Thoracic aorta (tissue), 2 donors: ENCODE results near the gene PREX1. TPM values are rescaled to one million over a fixed set of nuclear protein-coding genes. Genes with fewer than 3 reads are reported as not detected.

Source experiments
- ATAC-seq: fragments of 150-250 bp; one replicate; pipeline ENCODE4 v1.8.0; 2017; ENCODE audit warnings: low read depth; ENCODE audit not compliant: insufficient number of reproducible peaks, low FRiP score
- DNase-seq: peaks from one replicate; pipeline ENCODE4 v3.0.0-alpha.2; 2020; ENCODE audit warnings: low spot score
- H3K27ac ChIP-seq, 2 donors: fragments of 200-600 bp; sonication (generic); 1 replicate in 1 of 2; 2 replicates in 1 of 2; pipeline ENCODE4 v1.5.1; 2016; ENCODE audit warnings: mild to moderate bottlenecking in 2 of 2, moderate library complexity in 2 of 2
- H3K27me3 ChIP-seq: fragments of 200-600 bp; sonication (generic); replicated peaks from 2 replicates; pipeline ENCODE4 v1.6.0; 2016; ENCODE audit warnings: mild to moderate bottlenecking; ENCODE audit not compliant: insufficient read depth
- H3K36me3 ChIP-seq: fragments of 200-600 bp; sonication (generic); one replicate; pipeline ENCODE4 v1.5.1; 2016
- H3K4me1 ChIP-seq, 2 donors: fragments of 200-600 bp; sonication (generic); 1 replicate in 1 of 2; 2 replicates in 1 of 2; pipeline versions ENCODE4 v1.5.1 to v1.6.0; 2016; ENCODE audit warnings: low read depth in 2 of 2, mild to moderate bottlenecking in 1 of 2; ENCODE audit not compliant: control insufficient read depth in 1 of 2
- H3K4me3 ChIP-seq: fragments of 200-600 bp; sonication (generic); 2 replicates; pipeline ENCODE4 v1.5.1; 2016; ENCODE audit warnings: mild to moderate bottlenecking
- H3K9me3 ChIP-seq: fragments of 200-600 bp; sonication (generic); 2 replicates; pipeline ENCODE4 v1.5.1; 2016
- total RNA-seq, 2 donors: library from RNA; depleted of rRNA; stranded (reverse); fragments of >200 nt; gene quantifications; one replicate each; pipeline versions ENCODE4 v1.1.0 to v1.2.3, GENCODE V29; 2016
- TF ChIP-seq, protein P1 (sequence below): fragments of 200-600 bp; sonication (generic); IDR thresholded peaks from one replicate; pipeline ENCODE4 v1.5.1; 2019; ENCODE audit warnings: antibody characterized with exemption

PREX1 gene
- total RNA-seq, 2 donors from 2014 or later = 94.6 to 101 TPM

DNA sequence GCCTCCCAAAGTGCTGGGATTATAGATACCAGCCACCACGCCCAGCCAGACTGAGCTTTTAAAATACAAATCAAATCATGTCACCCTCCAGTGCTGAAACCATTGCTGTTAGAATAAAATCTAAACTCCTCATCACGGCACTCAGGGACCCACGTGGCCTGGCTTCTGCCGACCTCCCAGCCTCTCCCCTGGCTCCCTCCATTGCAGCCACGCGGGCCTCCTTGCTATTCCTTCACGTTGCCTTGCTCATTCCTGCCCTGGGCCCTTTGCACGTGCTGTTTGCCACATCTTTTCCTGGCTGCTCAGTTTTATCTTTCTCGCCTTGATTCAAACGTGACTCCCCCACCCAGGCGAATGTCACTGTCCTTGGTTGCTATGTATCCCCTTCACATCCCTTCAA, 244.6 kb downstream of the PREX1 start:
- TF ChIP-seq, protein P1, sequence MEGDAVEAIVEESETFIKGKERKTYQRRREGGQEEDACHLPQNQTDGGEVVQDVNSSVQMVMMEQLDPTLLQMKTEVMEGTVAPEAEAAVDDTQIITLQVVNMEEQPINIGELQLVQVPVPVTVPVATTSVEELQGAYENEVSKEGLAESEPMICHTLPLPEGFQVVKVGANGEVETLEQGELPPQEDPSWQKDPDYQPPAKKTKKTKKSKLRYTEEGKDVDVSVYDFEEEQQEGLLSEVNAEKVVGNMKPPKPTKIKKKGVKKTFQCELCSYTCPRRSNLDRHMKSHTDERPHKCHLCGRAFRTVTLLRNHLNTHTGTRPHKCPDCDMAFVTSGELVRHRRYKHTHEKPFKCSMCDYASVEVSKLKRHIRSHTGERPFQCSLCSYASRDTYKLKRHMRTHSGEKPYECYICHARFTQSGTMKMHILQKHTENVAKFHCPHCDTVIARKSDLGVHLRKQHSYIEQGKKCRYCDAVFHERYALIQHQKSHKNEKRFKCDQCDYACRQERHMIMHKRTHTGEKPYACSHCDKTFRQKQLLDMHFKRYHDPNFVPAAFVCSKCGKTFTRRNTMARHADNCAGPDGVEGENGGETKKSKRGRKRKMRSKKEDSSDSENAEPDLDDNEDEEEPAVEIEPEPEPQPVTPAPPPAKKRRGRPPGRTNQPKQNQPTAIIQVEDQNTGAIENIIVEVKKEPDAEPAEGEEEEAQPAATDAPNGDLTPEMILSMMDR = no peak
- ATAC-seq (no peak), DNase-seq (no peak)

DNA sequence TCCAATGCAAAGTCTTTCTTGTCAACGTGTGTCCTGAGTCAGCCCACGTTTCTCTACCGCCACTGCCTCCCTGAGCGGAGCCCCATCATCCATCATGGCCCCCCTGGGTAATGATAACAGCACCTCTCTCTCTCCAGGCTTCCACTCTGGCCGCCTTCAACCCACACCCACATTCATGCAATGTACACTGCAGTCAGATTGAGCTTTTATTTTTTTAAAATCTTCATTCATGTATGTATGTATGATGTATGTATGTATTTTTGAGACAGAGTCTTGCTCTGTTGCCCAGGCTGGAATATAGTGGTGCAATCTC, 245.2 kb downstream of the PREX1 start:
- Histone ChIP-seq H3K4me3 (no peak overlapping the region), H3K36me3 (no peaks in the 10 kb centered on the region), H3K4me1 (no peaks in the 10 kb centered on the region), H3K9me3 (no peaks in the 10 kb centered on the region), H3K27me3 (no peaks in the 10 kb centered on the region), H3K27ac (no peak overlapping the region)
- ATAC-seq = no peak
- TF ChIP-seq, protein P1 = no peak
- no peak for DNase-seq

More for the DNA sequence above, 244.6 kb downstream of the PREX1 start:
- H3K4me3 ChIP-seq = no peak overlapping the region
- H3K9me3 ChIP-seq = no peaks in the 10 kb centered on the region
- H3K36me3 ChIP-seq = no peaks in the 10 kb centered on the region
- no peak overlapping the region for H3K27ac ChIP-seq
- no peaks in the 10 kb centered on the region for H3K27me3 ChIP-seq
- H3K4me1 ChIP-seq = no peaks in the 10 kb centered on the region

DNA sequence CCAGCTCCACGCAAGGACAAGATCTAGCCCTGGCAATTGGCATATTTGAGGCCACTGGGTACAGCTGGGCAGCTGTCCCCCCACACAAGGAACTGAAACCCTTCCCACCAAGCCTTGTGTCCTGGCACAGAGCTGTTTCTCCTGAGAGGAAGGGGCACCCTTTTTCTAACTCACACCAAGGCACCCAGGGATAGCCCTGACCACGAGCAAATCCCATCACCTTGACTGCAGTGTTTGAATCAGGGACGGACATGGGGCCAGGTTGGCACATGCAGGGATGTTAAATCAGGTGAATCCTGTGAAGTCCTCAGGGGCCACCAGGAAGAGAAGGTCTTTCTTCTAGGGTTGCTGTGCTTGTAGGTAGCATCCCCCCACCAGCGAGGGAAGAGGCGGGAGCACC, 246.6 kb downstream of the PREX1 start:
- DNase-seq (no peak), ATAC-seq (no peak)
- Histone ChIP-seq H3K4me3 (no peak overlapping the region), H3K36me3 (no peaks in the 10 kb centered on the region), H3K27me3 (no peaks in the 10 kb centered on the region), H3K4me1 (no peaks in the 10 kb centered on the region), H3K9me3 (no peaks in the 10 kb centered on the region), H3K27ac (no peak overlapping the region)
- TF ChIP-seq, protein P1 = no peak

DNA sequence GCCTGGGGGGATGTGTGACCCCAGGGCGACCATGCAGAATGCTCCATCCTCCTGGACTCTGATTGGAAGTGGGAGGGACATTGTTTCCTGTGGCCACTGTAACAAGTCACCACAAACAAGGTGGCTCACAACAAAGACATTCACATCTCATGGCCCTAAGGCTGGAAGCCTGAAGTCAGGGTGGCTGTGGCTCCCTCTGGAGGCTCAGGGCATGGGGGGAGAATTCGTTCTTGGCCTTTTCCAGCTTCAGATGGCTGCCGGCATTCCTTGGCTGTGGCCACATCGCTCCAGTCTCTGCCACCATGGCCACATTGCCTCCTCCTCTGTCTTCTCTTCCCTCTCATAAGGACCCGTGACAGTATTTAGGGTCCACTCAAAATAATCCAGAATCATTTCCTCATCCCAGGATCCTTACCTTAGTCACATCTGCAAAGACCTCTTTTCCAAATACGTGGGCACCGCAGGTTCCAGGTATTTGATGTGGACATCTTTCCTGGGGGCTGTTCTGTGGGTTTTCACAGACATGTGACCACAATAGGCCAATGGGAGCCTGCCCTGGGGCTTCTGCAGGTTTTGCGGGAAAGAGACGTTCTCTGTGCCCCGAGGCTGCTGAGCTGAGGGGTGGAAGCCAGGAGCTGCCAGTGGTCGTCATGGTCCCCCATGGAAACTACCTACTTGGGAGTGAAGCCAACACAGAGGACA, 249.3 kb downstream of the PREX1 start:
- Histone ChIP-seq H3K4me1 (no peaks in the 10 kb centered on the region), H3K27ac (no peak overlapping the region), H3K4me3 (no peak overlapping the region), H3K36me3 (no peaks in the 10 kb centered on the region), H3K9me3 (no peaks in the 10 kb centered on the region), H3K27me3 (no peaks in the 10 kb centered on the region)
- no peak for ATAC-seq
- DNase-seq = no peak
- TF ChIP-seq, protein P1 = no peak

DNA sequence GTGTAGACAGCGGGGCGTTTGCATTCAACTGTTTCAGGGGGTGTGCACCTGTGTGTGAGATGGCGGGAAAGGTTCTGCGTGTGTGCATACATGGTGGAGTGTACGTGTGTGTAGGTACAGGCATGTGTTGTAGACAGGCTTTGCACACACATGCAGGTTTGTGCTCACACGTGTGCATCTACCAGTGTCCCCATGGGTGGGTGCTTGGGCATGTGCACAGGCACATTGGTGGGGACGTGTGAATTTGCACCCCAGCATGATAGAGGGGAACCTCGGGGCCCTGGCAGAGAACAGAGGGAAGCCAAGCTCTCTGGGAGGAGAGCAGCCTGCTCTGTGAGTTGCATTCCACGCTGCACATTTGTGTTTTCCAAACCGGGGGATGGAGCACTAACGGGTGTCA, 250.2 kb downstream of the PREX1 start:
- no peak overlapping the region for H3K4me3 ChIP-seq
- no peaks in the 10 kb centered on the region for H3K9me3 ChIP-seq
- H3K27ac ChIP-seq = no peak overlapping the region
- DNase-seq = no peak
- no peaks in the 10 kb centered on the region for H3K36me3 ChIP-seq
- H3K27me3 ChIP-seq = no peaks in the 10 kb centered on the region
- no peak for ATAC-seq
- H3K4me1 ChIP-seq = no peaks in the 10 kb centered on the region
- TF ChIP-seq, protein P1 = no peak
